OCI-LY7 (cell line): ENCODE data around the gene NEURL4. TPM values are rescaled to one million over a fixed set of nuclear protein-coding genes. Genes with fewer than 3 reads are reported as not detected.

Source experiments
- BruUV-seq: library from RNA; stranded (reverse); fragments of 400-500 nt; replicated peaks from 2 replicates; lab custom pipeline; 2021; lab: Mats Ljungman, UMichigan
- CTCF ChIA-PET: fragments of 300-600 bp; sonication (Branson Sonifier 250); formaldehyde crosslinking; loops from one replicate; lab custom pipeline; 2022; ENCODE audit warnings: antibody characterized with exemption; ENCODE audit not compliant: unreplicated experiment; lab: Charles Lee
- POLR2A ChIA-PET: fragments of 300-600 bp; sonication (Branson Sonifier 250); formaldehyde crosslinking; loops from one replicate; lab custom pipeline; 2022; ENCODE audit warnings: antibody characterized with exemption; lab: Charles Lee
- DNase-seq: peaks from one replicate; pipeline ENCODE4 v3.0.0-alpha.2; 2015; ENCODE audit warnings: low spot score
- H2AFZ ChIP-seq: fragments of 200-600 bp; sonication (generic), shearing (Covaris generic); 2 replicates; pipeline ENCODE4 v1.6.1; 2014; ENCODE audit warnings: mild to moderate bottlenecking, antibody characterized with exemption, low read length, moderate library complexity
- H3K27ac ChIP-seq: fragments of 200-600 bp; sonication (generic); 2 replicates; pipeline ENCODE4 v1.5.1; 2014; ENCODE audit warnings: mixed run types, low read depth, mild to moderate bottlenecking, moderate library complexity, low read length, inconsistent platforms; ENCODE audit not compliant: poor library complexity, severe bottlenecking
- H3K36me3 ChIP-seq: fragments of 200-600 bp; sonication (generic); 2 replicates; pipeline ENCODE4 v1.6.1; 2014; ENCODE audit warnings: mild to moderate bottlenecking, antibody characterized with exemption, low read length, moderate library complexity, mixed read lengths; ENCODE audit not compliant: insufficient read depth
- H3K4me1 ChIP-seq: fragments of 200-600 bp; sonication (generic); 2 replicates; pipeline ENCODE4 v1.5.1; 2014; ENCODE audit warnings: mild to moderate bottlenecking, low read length; ENCODE audit not compliant: insufficient read depth, poor library complexity, severe bottlenecking
- H3K4me2 ChIP-seq: fragments of 200-600 bp; sonication (generic); 2 replicates; pipeline ENCODE4 v1.6.1; 2014; ENCODE audit warnings: mild to moderate bottlenecking, low read length
- H3K4me3 ChIP-seq: fragments of 200-600 bp; sonication (generic); 2 replicates; pipeline ENCODE4 v1.5.1; 2014; ENCODE audit warnings: mild to moderate bottlenecking, low read depth, low read length; ENCODE audit not compliant: poor library complexity, severe bottlenecking
- H3K79me2 ChIP-seq: fragments of 200-600 bp; sonication (generic); 2 replicates; pipeline ENCODE4 v1.6.1; 2016; ENCODE audit warnings: low read depth, mild to moderate bottlenecking, low read length, moderate library complexity, mixed read lengths; ENCODE audit not compliant: insufficient read depth
- H3K9me2 ChIP-seq: fragments of 200-600 bp; sonication (generic); 2 replicates; pipeline ENCODE4 v1.6.1; 2016; ENCODE audit warnings: mild to moderate bottlenecking, low read length, mixed read lengths; ENCODE audit not compliant: insufficient read depth
- H3K9me3 ChIP-seq: fragments of 200-600 bp; sonication (generic); 2 replicates; pipeline ENCODE4 v1.6.1; 2014; ENCODE audit warnings: mild to moderate bottlenecking, mixed run types, low read length, mixed read lengths
- H4K20me1 ChIP-seq: fragments of 200-600 bp; sonication (generic); 2 replicates; pipeline ENCODE4 v1.6.1; 2014; ENCODE audit warnings: mild to moderate bottlenecking, antibody characterized with exemption, low read length, moderate library complexity, mixed read lengths; ENCODE audit not compliant: insufficient read depth
- EZH2phosphoT487 ChIP-seq: fragments of 200-600 bp; sonication (generic); IDR thresholded peaks from 2 replicates; pipeline ENCODE4 v1.6.1; 2018; ENCODE audit warnings: low read depth, borderline replicate concordance, mild to moderate bottlenecking, mixed run types, antibody characterized with exemption, low read length, moderate library complexity, mixed read lengths
- intact Hi-C: fragments of 100-400 bp; cut with micrococcal nuclease; formaldehyde crosslinking; loops from one replicate; pipeline ENCODE4 v1.10.0; 2022; ENCODE audit not compliant: unreplicated experiment
- total RNA-seq, 2 experiments: library from RNA; depleted of rRNA in 1 of 2; stranded (reverse); fragments of >200 nt in 1 of 2; shearing (Covaris generic) in 1 of 2; gene quantifications; 2 replicates each; pipeline ENCODE4 v1.2.3, GENCODE V29; 2014 to 2022
- TF ChIP-seq, protein P1 (sequence below): fragments of 200-600 bp; sonication (generic); conservative IDR thresholded peaks from 2 replicates; pipeline ENCODE4 v1.5.1; 2014; ENCODE audit warnings: mild to moderate bottlenecking, antibody characterized with exemption, low read length, moderate library complexity, mixed read lengths

Gene NEURL4
- total RNA-seq, 2 experiments from 2014 or later: 34.7 to 66.8 TPM

DNA sequence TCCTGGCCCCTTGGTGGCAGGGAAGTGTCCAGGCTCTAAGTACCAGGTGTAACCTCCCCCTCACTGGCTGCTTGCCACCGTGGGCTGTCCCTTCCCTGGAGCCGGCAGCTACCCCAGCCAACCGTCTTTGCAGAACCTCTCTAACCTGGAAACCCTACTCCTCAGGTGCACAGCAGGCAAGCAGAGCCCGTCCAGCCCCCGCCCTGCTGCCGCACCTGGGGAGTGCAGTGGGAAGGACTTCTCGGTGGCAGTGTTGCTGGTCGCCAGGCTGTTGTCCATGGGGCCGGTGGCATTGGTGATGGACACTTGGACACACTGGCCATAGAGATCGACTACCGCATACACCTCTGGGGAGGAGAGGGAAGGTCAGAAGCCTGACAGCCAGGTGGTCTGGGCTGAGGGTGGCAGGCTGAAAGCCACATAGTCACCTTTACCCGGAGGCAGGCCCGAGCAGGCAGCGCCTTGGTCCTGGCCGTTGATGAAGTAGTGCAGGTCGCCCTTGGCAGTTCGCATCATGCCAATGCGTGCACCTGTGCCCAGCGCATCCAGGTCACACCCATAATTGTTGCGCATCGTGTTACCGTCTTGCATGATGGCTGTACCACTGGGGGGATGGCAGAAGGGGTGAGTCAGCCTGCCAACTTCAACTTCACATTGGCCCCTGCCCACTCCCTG is 6.5 kb downstream of the NEURL4 start:
- H3K4me2 ChIP-seq: no peak overlapping the region
- H3K36me3 ChIP-seq: peaks cover 86% of the 10 kb centered on the region
- no peak overlapping the region for H3K27ac ChIP-seq
- H2AFZ ChIP-seq: no peak overlapping the region
- intact Hi-C loops: no loop called here
- H3K9me3 ChIP-seq: no peaks in the 10 kb centered on the region
- POLR2A ChIA-PET: no interaction called here
- no peak for TF ChIP-seq EZH2phosphoT487
- no peak for DNase-seq
- BruUV-seq: no TSS peak
- peaks cover under 1% of the 10 kb centered on the region; the same call in 1 of the 2 replicates for H3K79me2 ChIP-seq
- no peaks in the 10 kb centered on the region for H3K9me2 ChIP-seq
- H4K20me1 ChIP-seq: no peaks in the 10 kb centered on the region
- no peak overlapping the region for H3K4me3 ChIP-seq
- H3K4me1 ChIP-seq: peaks cover 5% of the 10 kb centered on the region
- CTCF ChIA-PET: no interaction called here

DNA sequence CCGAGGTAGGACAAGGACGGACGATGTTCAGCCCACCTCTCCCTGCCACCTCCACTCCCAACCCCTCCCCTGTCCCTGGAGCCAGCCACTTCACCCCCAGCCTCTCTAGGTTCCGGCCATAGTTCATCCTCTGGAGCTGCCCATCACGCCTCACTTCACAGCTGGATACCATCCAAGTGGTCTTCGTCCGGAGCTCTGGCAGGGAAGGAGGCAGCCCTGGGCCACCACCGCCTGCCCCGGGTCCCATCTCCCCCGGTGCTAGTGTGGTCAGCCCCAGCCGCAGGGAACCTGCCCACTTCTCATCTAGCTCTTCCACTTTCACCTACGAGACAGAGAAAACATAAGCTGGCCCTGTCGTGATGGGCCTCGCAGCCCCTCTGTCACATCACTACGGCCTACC is 7.7 kb downstream of the NEURL4 start:
- POLR2A ChIA-PET: interaction anchor here (1.8 kb wide), 1 partner anchor 8 kb away, joined by 3 read pairs; no protein-coding TSS in a partner anchor
- intact Hi-C loops: no loop called here
- Histone ChIP-seq H3K27ac (no peak overlapping the region), H3K9me3 (no peaks in the 10 kb centered on the region), H3K4me2 (no peak overlapping the region), H3K36me3 (peaks cover 88% of the 10 kb centered on the region), H3K4me3 (no peak overlapping the region), H3K9me2 (no peaks in the 10 kb centered on the region), H3K79me2 (no peaks in the 10 kb centered on the region), H4K20me1 (no peaks in the 10 kb centered on the region), H2AFZ (no peak overlapping the region), H3K4me1 (no peaks in the 10 kb centered on the region)
- no peak for TF ChIP-seq EZH2phosphoT487
- TF ChIP-seq, protein P1, sequence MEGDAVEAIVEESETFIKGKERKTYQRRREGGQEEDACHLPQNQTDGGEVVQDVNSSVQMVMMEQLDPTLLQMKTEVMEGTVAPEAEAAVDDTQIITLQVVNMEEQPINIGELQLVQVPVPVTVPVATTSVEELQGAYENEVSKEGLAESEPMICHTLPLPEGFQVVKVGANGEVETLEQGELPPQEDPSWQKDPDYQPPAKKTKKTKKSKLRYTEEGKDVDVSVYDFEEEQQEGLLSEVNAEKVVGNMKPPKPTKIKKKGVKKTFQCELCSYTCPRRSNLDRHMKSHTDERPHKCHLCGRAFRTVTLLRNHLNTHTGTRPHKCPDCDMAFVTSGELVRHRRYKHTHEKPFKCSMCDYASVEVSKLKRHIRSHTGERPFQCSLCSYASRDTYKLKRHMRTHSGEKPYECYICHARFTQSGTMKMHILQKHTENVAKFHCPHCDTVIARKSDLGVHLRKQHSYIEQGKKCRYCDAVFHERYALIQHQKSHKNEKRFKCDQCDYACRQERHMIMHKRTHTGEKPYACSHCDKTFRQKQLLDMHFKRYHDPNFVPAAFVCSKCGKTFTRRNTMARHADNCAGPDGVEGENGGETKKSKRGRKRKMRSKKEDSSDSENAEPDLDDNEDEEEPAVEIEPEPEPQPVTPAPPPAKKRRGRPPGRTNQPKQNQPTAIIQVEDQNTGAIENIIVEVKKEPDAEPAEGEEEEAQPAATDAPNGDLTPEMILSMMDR: no peak
- no TSS peak for BruUV-seq
- CTCF ChIA-PET: no interaction called here
- DNase-seq: no peak

DNA sequence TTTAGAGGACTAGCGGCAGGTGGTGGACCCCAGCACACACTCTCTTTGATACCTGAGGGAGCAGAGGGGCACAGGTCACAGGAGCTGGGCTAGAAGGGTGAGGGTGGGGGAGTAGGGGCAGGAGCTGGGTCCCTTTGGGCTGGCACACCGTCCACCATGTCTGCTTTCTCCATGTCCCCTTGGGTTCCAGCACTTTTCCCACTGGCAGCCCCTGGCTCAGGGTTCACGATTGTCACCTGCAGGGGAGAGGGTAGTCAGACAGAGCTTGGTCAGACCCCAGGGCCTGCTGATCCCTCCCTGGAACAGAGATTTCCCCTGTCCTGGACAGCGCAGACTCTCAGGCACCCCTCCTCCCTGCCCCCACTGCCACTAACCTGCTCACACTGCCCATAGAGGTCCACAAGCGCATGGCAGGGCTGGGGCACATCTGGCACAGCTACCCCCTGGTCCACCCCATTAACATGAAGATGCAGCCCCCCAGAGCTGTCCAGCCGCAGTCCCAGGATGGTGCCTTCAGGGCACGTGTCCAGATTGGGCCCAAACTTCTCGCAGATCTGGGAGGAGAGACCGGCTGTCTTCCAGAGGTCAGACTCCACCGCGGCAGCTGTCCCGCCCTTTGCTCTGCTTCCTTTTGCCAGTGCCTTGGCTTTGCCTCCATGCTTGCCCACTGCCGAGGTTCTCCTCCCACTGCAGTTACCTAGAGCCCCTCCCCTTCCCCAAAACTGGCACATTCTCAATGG is 10.8 kb downstream of the NEURL4 start:
- TF ChIP-seq, protein P1: no peak
- no peak for TF ChIP-seq EZH2phosphoT487
- H3K4me1 ChIP-seq: peaks cover 19% of the 10 kb centered on the region
- H4K20me1 ChIP-seq: peaks cover 4% of the 10 kb centered on the region; the same call in 1 of the 2 replicates
- no peak overlapping the region for H3K27ac ChIP-seq
- no peak overlapping the region for H3K4me3 ChIP-seq
- ChIA-PET POLR2A (no interaction called here), CTCF (no interaction called here)
- no peak overlapping the region for H3K4me2 ChIP-seq
- BruUV-seq: no TSS peak
- DNase-seq: no peak
- peaks cover 84% of the 10 kb centered on the region for H3K36me3 ChIP-seq
- no peak overlapping the region for H2AFZ ChIP-seq
- peaks cover 9% of the 10 kb centered on the region; the same call in 1 of the 2 replicates for H3K79me2 ChIP-seq
- no peaks in the 10 kb centered on the region for H3K9me3 ChIP-seq
- H3K9me2 ChIP-seq: no peaks in the 10 kb centered on the region
- intact Hi-C loops: loop anchor here (5.0 kb wide), 1 partner anchor 34 kb away; the partner anchor contains the start of gene KCTD11
